Left ventricle myocardium superior (tissue), 1 donor: ENCODE data around the gene PGLYRP1. TPM values are rescaled to one million over a fixed set of nuclear protein-coding genes. Genes with fewer than 3 reads are reported as not detected.

ENCODE experiments used
- ATAC-seq: fragments of 200-7000 bp; cut with Tn5 transposase; one replicate; pipeline ENCODE4 v1.9.1; 2020; ENCODE audit warnings: mild to moderate bottlenecking, moderate library complexity
- DNase-seq: peaks from one replicate; pipeline ENCODE4 v3.0.0-alpha.2; 2020
- intact Hi-C: fragments of 100-400 bp; cut with micrococcal nuclease; formaldehyde crosslinking; loops from one replicate; pipeline ENCODE4 v1.11.0; 2022
- total RNA-seq: library from RNA; stranded (reverse); fragmentation: NEBNext Ultra II Directional; extraction: Animal tissue kit (Norgen Biotek cat#: 25700); gene quantifications from one replicate; pipeline ENCODE4 v1.2.1, GENCODE V29; 2021
- donor health status: DM: no; HTN: yes; CAD: no; lungs with severe emphysema.

PGLYRP1 gene
- total RNA-seq, 1 donor from 2014 or later, result 0.50 TPM

DNA sequence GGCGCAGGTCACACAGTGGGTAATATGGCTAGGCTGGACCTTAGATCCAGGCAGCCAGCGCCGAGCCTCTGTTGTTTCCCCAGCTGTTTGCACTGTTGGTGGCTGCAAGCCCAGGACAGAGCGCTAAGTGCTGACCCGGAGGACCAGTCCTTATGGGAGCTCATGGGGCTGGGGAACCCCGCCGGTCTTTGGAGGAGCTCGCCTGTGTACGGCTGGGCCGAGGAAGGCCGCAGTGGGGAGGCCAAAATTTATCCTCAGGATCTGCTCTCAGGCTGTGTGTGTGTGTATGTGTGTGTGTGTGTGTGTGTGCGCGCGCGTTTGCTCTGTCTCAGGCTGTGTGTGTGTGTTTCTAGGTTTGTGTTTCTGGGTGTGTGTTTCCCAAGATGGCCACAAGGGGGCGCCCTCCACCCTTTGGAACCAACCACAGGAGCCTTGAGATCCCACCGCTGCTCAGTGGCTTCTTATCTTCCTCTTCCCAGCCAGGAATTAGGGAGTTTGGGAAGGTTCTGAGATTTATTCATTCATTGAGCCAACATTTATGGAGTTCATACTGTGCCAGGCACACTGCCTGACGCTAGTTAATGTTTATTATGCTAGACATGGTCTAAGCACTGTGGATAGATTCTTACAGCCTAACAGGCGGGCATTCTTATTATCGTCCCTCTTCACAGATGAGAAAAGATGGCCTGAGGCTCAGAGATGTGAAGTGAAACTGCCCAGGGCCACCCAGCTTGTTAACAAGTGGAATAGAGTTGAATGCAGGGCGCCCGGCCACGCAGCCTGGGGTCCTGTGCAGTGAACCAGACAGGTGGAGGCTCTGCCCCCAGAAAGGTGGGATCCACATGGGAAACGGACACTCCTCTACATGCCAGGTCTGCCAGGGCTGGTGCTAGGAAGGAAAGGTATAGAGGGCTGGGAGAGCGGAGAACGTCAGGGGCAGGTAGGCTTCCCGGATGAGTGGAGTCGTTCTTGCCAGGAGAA, 13.0 kb downstream of the PGLYRP1 start:
- DNase-seq, result peak; percentile 73
- intact Hi-C loops, result no loop called here
- peak; percentile 77 for ATAC-seq

DNA sequence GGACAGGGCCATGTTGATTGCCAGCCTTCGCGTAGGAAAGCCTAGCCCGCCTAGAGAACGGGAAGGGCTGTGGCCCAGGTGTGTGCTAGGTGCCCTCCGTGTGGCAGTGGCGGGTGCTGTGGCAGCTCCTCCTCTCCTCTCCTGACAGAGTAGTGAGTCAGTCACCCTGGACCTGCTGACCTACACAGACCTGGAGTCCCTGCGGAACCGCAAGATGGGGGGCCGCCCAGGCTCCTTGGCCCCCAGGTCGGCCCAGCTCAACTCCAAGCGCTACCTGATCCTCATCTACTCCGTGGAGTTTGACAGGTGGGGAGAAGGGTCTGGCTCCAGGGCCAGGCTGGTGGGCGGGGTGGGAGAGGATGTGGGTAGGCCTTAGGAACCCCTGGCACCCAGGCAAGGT, 16.4 kb downstream of the PGLYRP1 start:
- ATAC-seq (no peak), DNase-seq (no peak)

DNA sequence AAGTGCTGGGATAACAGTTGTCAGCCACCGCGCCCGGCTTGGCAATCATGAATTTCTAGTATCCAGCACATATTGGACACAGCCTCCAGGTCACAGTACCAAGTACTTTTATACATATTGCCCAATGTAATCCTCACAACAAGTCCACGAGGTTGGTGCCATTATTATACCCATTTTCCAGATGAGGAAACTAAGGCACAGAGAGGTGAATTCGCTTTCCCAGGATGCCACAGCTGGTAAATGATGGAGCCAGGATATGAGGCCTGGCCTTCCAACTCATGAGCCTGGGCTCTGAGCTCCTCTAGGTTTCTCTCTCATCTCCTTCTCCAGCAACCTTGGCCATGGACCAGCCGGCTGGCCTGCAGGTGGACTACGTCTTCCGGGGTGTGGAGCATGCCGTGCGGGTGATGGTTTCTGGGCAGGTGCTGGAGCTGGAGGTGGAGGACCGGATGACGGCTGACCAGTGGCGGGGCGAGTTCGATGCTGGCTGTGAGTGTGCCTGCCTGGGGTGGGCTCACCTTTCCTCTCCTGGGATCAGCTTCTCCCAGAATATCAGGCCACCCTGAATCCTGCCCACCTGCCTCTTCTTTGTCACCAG, 20.1 kb downstream of the PGLYRP1 start:
- intact Hi-C loops, result no loop called here
- ATAC-seq (no peak), DNase-seq (no peak)

More for the DNA sequence above, 16.4 kb downstream of the PGLYRP1 start:
- intact Hi-C loops, result no loop called here

DNA sequence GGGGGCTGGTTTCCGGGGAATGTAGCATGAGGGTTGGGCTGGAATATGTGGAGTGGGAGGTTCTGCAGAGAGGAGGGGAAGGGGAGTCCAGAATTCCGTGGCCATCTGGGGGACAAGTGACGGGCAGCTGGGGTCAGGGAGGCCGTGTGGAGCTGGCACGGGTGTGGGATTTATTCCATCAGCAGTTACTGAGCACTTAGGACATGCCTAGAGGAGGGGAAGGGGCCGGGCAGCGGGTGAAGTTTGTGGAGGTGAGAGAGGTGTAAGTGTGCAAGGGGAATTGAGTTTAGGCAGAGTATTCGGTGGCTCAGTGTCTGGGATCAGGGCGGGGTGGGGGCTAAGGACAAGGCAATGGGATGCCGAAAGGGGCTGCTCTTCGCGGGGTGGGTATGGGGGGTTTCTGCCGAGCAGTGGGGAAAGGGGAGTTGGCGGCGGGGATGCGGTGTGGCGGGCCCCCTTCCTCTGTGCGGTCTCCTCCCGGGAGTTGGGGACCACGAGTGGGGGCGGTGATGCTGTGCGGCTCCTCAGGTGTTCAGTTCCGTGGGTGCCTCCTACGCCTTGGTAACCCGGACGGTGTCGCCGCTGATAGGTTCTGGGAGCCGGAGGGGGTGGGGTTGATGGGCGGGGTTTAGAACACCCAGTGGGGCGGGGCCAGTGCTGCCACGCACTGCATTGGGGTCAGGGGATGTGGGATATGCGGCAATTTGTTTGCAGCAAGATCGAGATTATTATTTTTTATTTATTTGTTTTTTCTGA, 22.2 kb downstream of the PGLYRP1 start:
- intact Hi-C loops, result no loop called here
- ATAC-seq, result peak; percentile 67
- DNase-seq, result peak; percentile 51

DNA sequence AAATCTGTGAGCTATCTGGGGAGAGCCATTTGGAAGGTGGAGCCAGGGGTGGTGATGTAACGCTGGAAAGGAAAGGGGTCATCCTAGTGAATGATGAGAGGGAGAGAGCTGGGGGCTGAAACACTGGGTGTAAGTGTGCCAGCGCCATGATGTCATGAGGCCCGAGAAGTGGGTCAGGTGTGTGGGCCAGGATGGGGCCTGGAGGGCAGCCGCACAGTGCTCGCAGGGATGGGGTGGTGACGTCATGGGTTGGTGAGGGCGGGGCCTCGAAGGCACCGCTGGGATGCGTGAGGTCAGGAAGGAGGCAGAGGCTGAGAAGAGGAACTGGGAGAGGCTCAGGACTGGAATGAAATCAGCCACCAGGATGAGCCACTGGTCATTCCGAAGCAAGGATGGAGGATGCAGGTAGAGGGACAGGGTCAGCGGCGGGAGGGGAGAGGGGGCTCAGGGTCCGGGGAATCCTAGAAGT, 23.2 kb downstream of the PGLYRP1 start:
- DNase-seq (peak; percentile 46), ATAC-seq (no peak)
- intact Hi-C loops, result no loop called here

DNA sequence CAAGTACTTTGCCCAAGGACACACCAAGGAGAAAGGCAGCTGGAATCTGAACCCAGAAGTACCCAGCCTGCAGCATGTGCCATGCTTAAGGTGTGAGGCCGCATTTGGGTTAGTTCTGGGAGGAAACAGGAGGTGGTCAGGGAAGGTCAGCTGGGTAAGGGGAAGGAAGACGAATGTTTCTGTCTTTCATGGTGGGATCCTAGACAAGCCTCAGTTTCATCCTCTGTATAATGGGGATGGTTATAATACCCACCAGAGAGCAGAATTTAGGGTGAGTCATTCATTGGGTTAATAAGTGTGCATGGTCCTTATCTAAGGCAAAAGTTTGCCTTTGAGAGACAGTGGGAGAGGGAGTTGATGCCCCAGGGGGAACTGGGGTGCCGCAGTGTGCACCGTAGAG, 24.0 kb downstream of the PGLYRP1 start:
- intact Hi-C loops, result no loop called here
- ATAC-seq, result no peak
- no peak for DNase-seq

DNA sequence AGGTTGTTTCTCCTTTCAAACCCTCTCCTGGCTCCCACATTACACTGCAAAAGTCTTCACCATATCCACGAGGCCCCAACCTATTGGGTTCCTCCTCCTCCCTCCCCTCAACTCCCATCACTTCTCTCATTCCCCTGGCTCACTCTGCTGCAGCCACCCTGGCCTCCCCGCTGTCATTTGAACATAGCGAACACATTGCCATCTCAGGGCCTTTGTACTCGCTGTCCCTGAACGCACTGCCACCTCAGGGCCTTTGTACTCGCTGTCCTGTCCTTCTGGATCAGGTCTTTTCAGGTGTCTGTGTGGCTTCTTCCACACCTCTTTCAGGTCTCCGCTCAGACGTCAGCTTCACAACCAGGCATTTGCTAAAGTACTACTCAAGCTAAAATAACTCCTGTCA, 25.9 kb downstream of the PGLYRP1 start:
- no peak for DNase-seq
- intact Hi-C loops, result no loop called here
- ATAC-seq, result no peak

DNA sequence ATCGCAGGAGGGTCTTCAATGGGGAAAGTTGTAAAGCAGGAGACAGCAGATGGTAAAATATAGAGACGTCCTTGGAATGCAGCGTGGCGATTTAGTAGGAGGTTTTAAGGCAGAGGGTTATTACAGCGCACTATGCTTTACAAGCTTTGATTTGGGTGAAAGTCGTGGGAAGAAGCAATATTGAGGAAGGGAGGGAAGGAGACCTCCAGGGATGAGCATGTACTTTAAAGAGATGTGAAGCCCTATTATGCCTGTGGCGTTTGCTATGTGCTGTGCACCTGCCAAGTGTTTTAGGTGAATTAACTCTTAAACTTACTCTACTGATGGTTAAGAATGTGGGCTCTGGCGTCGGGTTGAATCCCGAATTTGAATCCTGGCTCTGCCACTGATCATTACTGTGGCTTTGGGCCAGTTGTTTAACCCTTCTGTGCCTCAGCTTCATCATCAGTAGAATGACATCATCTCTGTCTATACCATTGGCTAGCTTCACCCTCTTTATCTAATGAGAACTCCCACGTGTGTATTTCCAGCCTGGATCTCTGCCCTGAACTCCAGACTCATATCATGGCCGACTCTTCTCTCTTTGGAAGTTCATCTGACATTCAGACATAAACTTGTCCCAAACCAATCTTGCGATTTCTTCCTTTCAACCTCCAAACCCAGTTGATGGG, 27.0 kb downstream of the PGLYRP1 start:
- intact Hi-C loops, result no loop called here
- ATAC-seq, result no peak
- no peak for DNase-seq

DNA sequence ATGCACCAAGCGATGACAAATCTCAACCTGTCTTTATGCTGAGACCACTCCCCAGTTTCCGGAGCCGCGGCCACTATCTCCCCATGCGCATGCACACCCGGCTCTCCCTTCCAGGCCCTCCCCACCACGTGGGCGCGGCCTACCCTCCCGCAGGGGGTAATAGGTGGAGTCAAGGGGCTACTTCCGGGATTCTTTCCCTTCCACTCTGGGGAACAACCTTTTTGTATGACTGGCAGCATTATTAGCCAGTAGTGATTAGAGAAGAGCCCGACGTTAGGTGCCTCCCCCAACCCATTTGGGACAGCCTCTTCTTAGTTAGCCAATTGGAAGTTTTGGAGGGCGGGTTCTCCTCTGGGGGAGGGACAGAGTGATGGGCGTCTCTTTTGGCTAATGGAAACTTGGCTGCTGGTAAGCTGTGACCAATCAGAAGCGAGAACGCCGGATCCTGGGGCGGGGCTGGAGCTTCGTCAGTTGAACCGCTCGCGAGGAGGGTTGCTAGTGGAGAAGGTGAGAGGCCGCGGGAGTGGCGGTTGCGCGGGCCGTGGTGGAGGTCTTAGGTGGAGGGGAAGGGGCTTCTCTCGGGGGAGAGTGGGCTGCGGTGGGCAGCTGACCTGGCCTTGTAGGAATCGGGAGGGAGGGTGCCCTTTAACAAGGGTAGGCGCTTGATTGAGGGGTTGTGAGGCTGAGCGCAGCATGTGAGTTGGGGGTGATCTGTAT, 27.7 kb downstream of the PGLYRP1 start, which contains the start of gene CCDC61:
Gene CCDC61 (plus strand): TSS at position 470 of the 717 bp plus-strand sequence. CDS start 7,552 bp downstream, outside the sequence.
- peak; percentile 98 for ATAC-seq
- intact Hi-C loops, result no loop called here
- DNase-seq, result peak; percentile 93

DNA sequence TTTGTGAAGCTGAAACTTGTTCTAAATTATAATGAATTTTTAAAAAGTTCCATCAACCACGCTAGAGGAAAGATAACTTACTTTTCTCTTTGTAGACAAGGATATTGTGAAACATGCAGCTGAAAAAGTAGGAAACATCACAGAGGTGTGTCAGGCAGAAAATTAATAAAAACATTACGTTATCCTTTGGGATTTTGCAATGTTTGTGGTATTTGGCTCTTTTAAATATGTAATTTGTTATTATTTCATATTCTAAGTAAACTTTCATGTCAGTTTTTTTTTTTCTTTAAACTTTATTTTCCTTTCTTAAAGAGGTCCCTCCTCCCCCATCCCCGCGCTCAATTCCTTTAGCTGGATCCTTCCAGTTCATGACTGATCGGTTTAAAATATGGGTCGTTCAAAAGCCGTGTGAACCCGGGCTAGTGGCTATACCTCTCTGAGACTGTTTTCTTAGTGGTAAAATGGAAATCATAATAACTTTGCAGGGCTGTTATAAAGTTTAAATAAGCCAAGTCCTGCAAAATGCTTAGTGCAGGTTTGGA, 28.3 kb downstream of the PGLYRP1 start:
- ATAC-seq (peak; percentile 0), DNase-seq (no peak)
- intact Hi-C loops, result no loop called here

DNA sequence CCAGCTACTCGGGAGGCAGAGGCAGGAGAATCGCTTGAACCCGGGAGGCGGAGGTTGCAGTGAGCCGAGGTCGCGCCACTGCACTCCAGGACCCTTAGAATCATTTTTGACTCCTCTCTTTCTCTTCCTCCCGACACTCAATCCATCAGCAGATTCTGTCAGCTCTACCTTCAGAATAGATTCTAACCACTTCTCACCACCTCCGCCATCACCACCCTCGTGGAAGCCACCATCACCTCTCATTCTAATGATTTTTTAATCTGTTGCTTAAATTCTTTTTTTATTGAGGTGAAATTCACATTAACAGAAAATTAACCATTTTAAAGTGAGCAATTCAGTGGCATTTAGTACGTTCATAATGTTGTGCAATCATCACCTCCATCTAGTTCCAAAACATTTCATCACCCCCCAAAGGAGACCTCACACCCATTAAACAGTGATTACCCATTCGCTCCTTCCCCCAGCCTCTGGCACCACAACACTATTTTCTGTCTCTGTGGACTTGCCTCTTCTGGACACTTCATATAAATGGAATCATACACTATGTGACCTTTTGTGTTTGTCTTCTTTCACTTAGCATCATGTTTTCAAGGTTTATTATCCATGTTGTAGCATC, 32.6 kb downstream of the PGLYRP1 start:
- ATAC-seq, result no peak
- intact Hi-C loops, result no loop called here
- no peak for DNase-seq

DNA sequence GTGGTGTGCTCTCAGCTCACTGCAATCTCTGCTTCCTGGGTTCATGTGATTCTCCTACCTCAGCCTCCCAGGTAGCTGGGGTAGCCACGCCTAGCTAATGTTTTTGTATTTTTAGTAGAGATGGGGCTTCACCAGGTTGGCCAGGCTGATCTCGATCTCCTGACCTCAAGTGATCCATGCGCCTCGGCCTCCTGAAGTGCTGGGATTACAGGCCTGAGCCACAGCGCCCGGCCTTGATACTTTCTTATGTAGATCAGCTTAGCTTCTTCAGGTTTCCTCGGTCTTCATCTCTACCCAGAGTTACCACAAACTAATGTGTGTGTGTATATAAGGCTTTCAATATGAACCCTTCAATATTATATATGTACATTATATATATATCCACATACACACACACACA, 37.5 kb downstream of the PGLYRP1 start:
- DNase-seq (no peak), ATAC-seq (no peak)
- intact Hi-C loops, result no loop called here

DNA sequence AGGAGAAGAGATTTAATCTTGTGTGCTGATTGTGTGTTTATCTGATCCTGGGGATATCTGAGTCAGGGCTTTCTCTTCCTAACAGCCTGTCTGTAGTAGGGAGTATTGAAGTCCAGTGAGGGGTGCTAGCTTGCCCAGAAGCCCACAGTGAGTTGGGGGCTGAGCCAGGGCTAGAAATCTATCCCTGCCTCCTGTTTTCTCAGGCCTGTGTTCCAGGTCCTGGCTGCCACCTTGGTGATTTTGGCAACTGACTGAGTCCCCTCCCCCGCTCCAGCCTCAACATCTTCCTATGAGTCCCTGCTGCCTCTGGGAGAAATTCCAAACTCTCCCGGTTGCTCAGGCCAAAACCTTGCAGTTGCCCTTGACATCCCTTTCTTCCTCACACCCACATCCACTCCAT, 41.5 kb downstream of the PGLYRP1 start:
- intact Hi-C loops, result no loop called here
- no peak for DNase-seq
- no peak for ATAC-seq

DNA sequence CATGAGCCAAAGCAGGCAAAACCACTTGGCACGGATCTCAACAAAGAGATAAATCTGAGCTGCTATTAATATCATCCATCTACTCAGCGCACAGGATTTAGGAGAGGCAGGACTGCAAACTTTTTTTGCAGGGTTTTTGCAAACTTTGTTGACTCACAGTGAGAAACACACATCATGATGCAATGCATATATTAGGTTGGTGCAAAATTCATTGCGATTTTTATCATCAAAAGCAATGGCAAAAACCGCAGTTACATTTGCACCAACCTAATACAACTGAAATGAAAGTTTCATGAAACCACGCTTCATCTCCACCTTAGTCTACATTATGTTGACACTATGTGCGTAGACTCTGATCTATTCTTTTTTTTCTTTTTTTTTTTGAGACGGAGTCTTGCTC, 44.7 kb downstream of the PGLYRP1 start:
- DNase-seq (no peak), ATAC-seq (no peak)
- intact Hi-C loops, result no loop called here

DNA sequence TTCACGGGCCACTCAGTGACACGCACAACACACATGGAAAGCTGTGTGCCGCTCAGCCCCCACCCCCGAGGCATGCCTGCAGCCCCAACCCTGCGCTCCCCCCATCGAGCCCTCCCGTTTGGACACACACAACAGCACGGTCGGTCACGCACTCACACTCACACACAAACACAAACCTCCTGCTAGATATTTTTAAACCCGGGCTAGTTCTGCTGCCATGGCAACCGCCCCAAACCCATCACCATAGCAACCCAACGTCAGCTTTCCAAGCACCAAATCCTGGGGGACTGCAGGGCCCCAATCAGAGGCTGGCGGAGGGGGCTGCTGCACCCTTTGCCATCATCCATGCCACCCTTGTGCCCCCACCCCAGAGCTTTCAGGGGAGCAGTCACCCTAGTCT, 46.7 kb downstream of the PGLYRP1 start:
- intact Hi-C loops, result no loop called here
- no peak for ATAC-seq
- no peak for DNase-seq

DNA sequence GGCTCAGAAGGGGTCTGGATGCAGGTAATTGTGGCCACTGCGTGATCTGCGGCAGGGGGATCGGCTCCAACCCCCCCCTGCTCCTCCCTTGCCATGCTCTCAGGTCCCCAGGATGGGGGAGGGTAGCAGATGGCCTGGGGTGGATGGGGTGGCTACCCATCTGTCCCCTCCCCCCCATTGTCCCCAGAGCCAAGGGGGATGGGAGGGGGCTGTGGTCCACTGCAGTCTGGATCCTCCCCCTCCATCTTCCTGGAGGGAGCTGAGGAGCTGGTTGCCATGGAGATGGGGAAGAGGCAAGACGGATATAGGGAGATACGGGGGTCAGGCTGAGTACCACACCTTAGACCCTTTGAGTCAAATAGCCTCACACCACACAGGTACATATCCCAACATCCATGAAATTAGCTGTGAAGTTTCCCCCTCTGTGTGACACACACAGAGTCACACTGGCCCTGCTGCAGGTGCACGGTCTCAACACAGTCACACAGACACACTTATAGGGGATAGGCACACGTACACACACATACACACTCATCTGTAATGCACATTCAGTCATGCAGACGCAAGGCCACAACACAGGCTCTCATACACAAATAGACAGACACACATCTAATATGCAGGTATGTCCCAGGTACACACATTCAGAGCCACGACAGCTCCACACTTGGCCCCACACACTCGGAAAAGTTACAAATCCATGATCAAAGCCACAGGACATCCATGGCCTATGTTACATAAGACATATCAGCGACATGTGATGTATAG, 47.4 kb downstream of the PGLYRP1 start:
- DNase-seq (no peak), ATAC-seq (no peak)
- intact Hi-C loops, result no loop called here
